Left renal pelvis (tissue), 4 donors: Measurements from ENCODE around the gene AP4E1. TPM values are rescaled to one million over a fixed set of nuclear protein-coding genes. Genes with fewer than 3 reads are reported as not detected.
"Not testable (repeated sequence)": the region's sequence is repeated elsewhere in the genome, so short reads cannot be mapped to it uniquely, and the experiment has no call there.

Experiments
- DNase-seq, 4 donors: peaks; one replicate each; pipeline ENCODE4 v3.0.0-alpha.2; 2013; ENCODE audit warnings: low read depth in 4 of 4, low spot score in 3 of 4
- polyA plus RNA-seq, 4 donors: library from polyadenylated mRNA; unstranded; fragments of 120-200 nt; gene quantifications; one replicate each; pipeline ENCODE4 v1.2.1, GENCODE V29; 2013; ENCODE audit not compliant: insufficient read length in 4 of 4

AP4E1 gene
- polyA plus RNA-seq, 4 donors = 7.5 to 10.1 (median 8.8) TPM

DNA sequence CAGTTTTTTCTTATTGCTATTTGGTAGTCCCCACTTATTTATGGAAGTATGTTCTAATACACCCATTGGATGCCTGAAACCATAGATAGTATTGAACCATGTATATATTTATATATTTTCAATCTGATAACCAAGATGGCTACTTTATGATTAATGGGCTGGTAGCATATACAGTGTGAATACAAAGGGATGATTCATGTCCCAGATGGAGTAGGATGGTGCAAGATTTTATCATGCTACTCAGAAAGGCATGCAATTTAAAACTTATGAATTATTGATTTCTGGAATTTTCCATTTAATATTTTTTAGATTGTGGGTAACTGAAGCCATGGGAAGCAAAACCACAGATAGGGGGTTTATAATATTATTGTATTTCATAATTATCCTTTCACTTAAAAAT lies 35.2 kb downstream of the AP4E1 start:
- DNase-seq = no peak

DNA sequence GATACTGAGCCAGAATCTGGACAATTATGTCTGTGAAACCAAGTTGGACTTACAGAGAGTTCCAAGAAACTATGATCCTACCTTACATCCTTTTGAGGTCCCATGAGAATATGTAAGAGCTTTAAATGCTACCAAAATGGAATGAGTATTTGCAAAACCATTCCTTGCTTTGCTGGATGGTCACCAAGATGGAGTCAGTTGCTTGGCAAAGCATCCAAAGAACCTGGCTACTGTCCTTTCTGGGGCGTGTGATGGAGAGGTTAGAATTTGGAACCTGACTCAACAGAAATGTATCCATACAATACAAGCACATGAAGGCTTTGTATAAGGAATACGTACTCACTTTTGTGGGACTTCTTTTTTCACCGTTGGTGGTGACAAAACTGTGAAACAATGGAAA lies 36.2 kb downstream of the AP4E1 start:
- no peak for DNase-seq

DNA sequence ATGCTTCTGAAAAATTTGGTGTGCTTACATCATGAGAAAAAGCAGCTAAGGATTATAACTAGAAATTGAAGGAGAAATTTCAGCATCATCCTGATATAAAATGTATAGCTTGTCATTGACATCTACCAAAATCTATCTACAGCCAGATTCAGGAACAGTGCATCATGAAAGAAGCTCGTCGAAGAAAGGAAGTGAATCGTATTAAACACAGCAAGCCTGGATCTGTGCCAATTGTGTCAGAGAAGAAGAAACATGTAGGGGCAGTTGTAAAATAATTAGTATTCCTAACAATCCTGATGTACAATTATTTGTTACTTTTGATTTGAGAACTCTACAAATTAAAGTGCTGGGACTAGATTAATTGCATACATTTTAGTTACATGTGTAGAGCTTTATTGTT lies 37.2 kb downstream of the AP4E1 start:
- no peak for DNase-seq

DNA sequence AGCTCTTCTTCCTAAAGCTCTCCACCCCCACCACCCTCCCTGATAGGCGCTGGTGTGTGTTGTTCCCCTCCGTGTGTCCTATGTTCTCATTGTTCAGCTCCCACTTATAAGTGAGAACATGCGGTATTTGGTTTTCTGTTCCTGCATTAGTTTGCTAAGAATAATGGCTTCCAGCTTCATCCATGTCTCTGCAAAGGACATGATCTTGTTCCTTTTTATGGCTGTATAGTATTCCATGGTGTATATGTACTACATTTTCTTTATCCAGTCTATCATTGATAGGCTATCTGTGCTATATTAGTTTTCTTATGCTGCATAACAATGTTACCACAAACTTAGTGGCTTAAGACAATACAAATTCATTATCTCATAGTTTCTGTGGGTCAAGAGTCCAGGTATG lies 42.3 kb downstream of the AP4E1 start:
- not testable (repeated sequence) for DNase-seq

DNA sequence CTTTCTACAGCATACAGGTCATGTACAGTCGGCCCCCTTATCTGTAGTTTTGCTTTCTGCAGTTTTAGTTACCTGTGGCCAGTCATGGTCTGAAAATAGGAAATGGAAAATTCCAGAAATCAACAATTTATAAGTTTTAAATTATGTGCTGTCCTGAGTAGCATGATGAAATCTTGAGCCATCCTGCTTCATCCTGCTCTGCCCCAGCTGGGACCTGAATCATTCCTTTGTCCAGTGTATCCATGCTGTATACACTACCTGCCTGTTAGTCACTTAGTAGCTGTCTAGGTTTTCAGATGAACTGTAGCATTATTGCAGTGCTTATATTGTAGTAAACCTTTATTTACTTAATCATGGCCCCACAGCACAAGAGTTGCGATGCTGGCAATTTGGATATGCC lies 44.8 kb downstream of the AP4E1 start:
- DNase-seq = no peak

DNA sequence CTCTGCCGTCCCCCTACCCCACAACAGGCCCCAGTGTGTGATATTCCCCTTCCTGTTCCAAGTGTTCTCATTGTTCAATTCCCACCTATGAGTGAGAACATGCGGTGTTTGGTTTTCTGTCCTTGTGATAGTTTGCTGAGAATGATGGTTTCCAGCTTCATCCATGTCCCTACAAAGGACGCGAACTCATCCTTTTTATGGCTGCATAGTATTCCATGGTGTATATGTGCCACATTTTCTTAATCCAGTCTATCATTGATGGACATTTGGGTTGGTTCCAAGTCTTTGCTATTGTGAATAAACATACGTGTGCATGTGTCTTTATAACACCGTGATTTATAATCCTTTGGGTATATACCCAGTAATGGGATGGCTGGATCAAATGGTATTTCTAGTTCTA lies 46.4 kb downstream of the AP4E1 start:
- not testable (repeated sequence) for DNase-seq

DNA sequence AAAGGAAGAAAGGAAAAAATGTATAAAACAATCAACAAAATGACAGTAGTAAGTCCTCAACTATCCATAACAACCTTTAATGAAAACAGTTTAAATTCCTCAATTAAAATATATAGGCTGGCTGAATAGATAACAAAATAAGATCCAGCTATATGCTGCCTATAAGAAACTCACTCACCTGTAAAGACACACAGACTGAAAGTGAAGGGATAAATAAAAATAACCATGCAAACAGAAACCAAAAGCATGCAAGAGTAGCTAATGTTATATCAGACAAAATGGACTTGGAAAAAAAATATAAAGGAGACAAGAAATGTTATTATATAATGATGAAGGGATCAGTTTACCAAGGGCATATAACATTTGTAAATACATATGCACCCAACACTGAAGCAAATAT lies 51.2 kb downstream of the AP4E1 start:
- no peak for DNase-seq

DNA sequence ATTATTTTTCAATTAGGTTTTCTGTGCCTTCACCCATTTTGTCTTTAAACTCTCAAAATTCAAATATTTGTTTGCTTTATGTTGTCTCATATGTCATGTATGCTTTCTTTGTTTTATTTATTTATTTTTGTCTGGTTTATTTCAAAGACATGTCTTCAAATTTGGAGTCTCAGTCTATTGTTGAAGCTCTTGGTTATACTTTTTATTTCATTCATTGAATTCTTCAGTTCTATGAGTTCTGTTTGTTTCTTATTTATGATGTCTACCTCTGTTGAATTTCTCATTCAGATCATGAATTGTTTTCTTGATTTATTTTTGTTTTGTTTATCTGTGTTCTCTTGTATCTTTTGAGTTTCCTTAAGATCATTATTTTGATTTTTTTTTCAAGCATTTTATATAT lies 55.6 kb downstream of the AP4E1 start:
- no peak for DNase-seq

DNA sequence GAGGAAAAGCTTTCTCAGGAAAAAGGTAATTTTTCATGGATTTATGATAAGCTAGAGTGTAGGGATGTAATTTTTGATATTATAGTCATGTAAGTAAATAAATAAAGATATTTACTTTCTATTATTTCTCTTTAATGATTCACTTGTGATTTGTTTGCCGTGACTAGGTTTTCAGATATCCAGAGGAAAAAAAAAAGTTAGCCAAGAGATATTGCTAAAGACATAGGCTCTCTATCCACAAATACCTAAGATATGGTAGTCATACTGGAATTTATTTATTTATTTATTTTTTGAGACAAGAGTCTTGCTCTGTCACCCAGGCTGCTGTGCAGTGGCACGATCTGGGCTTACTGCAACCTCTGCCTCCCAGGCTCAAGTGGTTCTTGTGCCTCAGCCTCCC lies 59.9 kb downstream of the AP4E1 start:
- no peak for DNase-seq

DNA sequence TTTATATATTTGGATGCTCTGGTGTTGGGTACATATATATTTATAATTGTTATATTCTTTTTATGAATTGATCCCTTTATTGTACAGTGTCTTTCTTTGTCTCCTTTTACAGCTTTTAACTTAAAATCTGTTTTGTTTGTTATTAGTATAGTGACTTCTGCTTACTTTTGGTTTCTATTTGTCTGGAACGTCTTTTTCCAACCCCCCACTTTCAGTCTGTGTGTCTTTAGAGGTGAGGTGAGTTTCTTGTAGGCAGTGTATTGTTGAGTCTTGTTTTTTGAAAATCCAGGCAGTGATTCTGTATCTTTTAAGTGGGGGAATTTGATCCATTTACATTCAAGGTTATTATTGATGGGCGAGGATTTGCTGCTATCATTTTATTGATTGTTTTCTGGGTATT lies 62.0 kb downstream of the AP4E1 start:
- no peak for DNase-seq

DNA sequence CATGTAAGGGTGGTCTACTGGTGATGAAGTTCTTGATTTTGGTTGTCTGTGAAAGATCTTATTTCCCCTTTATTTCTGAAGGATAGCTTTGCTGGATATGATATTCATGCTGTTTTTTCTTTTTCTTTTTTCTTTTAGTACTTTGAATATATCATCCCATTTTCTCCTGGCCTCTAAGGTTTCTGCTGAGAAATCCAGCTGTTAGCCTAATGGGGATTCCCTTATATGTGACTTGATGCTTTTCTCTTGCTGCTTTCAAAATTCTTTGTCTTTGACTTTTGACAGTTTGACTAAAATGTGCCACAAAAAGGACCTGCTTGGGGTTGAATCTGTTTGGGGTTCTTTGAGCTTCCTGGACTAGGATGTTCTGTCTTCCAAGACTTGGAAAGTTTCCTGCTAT lies 62.6 kb downstream of the AP4E1 start:
- DNase-seq = no peak

DNA sequence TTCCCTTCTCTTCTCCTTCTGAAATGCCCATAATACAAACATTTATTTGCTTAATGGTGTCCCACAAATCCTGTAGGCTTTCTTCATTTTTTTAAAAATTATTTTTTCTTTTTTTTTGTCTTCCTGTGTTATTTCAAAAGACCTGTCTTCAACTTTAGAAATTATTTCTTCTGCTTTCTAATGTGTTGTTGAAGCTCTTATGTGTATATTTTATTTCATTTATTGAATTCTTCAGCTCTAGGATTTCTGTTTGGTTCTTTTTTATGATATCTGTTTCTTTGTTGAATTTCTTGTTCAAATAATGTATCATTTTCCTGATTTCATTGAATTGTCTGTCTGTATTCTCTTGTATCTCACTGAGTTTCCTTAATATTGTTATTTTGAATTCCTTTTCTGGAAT lies 63.1 kb downstream of the AP4E1 start:
- DNase-seq = no peak

DNA sequence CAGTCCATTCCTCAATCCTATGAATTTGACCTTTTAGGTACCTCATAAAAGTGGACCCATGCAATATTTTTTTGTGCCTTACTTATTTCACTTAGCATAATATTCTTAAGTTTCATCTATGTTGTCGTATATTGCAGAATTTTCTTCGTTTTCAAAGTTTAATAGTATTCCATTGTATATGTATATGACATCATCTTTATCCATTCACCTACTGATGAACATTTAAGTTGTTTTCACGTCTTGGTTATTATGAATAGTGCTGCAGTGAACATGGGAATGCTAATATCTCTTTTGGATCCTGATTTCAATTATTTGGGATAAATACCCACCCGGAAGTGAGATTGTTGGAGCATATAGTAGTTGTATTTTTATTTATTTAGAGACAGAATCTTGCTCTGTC lies 65.1 kb downstream of the AP4E1 start:
- no peak for DNase-seq

DNA sequence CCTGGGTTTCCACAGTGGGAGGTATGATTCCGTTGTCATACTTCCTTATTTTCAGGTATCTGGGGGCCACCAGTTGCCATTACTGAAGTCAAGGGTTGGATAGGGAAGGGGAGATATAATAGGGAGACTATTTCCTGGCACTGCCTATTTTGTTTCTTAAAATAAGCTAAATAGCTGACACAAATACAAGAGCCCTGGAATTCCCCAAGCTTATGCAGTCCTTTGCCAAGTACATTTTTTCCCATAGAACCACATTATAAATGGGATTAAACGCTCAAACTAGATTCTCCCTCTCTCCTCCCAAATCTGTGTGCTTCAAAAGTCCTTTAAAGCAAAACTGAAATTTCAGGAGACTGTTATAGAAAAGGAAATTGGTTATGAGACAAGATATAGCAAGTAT lies 68.7 kb downstream of the AP4E1 start:
- no peak for DNase-seq

DNA sequence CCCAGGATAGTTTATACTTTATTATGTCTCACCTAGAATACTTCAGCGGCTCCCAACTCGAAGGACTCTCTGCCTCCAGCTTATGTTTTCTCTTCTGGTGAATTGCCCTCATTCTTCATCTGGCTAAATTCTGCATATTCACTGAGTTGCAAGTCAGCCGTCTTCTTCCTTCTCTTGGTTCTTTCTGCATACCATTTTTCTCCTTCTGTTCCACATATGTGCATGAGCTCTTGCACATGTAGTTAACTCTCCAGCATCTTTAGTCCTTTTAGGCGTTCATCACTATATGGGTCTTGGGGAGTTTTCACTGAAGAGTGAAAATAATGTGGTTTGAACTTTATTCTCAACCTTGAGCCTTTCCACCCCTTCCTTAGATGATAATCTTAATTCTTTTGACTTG lies 70.1 kb downstream of the AP4E1 start:
- DNase-seq = no peak

DNA sequence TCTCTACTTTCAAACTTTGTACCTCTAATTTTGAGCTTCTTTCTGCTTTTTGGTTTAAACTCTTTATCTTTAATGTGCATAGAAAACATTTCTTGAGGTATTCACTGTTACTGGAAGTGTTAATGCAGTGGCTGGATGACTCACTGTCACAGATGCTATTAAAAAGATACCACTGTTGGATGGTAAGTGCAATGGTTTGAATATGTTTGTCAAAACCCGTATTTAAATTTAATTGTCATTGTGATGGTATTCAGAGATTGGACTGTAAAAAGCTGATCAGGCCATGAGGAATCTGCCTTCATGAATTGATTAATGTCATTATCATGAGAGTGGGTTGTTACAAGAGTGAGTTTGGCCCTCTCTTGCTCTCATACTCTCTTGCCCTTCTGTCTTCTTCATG lies 70.6 kb downstream of the AP4E1 start:
- no peak for DNase-seq

DNA sequence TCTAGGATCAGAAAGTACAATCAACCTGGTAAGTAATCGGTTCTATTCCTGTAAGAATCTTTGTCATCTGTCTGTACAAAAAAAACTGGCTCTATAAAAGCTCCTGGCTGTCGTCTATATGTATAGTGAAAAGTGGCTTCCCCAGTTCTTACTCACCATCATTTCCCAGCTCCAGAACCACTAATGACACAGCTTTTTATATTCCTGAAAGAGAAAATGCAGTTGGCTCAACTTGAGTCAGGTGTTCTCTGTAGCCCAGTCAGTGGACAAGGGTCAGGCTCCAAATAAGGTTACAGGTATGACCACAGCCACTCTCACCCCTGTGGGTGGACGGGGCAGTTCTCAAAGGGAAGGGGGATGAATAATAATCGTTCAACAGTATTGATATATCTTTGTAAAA lies 85.1 kb downstream of the AP4E1 start:
- no peak for DNase-seq

DNA sequence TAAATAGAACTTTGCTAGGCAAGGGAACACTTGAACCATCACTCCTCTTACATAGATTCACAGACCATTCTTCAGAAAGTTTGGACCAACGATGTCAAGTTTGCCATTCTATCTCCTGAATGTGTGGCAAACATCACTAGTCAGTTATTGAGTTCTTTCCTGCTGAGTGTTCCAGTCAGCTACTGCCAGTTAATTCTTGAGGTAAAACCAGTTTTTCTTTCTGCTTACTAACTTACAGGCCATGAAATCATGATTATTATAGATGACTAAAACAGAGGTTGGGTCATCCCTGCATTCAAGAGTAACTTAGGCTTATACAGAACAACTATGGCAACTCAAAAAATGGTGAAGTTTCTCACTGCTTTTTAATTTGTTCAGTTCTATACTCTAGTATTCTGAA lies 88.2 kb downstream of the AP4E1 start:
- DNase-seq = no peak

DNA sequence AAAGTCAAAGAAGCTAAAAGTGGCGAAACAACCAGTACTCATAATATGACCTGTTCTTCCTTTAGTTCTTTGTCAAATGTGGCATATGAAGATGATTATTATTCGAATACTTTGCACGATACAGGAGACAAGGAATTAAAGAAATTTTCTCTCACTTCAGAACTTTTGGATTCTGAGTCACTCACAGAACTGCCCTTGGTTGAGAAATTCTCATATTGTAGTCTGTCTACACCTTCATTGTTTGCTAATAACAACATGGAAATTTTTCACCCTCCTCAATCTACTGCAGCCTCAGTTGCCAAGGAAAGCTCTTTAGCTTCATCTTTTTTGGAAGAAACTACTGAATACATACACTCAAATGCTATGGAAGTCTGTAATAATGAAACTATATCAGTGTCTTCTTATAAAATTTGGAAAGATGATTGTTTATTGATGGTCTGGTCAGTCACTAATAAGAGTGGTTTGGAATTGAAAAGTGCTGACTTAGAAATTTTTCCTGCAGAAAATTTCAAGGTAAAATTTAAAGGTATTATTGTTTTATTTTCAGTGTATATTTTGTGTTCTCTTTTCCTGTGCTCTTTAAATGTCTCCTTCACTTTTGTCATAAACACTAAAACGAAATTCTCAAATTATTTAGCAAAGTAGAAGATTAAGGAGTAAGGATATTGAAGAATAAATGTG lies 89.0 kb downstream of the AP4E1 start:
- DNase-seq = no peak

DNA sequence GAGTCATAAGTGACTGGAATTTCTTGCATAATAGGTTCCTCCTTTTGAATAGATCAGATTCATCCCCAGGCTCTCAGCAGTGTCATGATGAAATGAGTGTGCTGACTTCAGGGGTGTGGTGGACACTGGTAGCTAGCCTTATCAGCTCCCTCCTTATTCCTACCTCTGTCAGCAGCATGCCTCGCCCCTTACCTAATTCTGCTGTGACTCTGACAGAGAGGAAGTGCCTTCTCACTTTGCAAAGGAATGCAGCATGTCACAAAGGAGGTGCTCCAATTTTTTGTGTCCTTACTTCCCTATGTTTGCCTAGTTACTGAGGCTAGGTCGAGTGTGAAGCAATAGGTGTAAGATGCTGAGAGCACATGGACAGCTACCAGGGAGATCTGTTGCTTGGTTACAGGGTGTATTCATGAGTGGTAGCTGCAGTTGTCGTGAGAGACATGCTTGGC lies 95.6 kb downstream of the AP4E1 start:
- no peak for DNase-seq

DNA sequence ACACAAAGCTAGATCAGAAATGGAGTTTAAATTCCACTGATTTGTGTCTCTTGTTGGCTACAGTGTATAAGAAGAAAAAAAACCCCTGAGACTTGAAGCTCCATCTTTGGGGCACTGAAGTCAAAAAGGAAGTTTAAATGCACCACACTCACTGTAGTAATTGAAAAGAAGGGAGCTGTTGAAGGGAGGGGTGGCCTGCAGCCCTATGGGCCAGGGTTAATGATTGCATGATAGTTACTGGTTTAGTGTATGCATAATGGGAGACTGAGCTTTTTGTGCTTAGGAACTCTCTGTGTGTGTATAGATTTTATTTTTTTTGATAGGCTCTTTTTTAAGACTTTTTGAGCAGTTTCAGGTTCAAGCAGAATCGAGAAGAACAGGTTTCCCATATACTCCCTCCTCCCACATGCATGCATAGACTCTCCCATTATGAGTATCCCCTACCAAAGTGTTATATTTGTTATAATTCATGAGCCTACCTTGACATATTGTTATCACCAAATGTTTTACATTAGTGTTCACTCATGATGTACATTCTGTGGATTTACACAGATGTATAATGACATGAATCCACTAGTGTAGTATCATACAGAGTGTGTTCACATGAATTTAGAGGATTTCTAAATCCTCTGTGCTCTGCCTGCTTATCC lies 98.0 kb downstream of the AP4E1 start:
- DNase-seq = no peak

DNA sequence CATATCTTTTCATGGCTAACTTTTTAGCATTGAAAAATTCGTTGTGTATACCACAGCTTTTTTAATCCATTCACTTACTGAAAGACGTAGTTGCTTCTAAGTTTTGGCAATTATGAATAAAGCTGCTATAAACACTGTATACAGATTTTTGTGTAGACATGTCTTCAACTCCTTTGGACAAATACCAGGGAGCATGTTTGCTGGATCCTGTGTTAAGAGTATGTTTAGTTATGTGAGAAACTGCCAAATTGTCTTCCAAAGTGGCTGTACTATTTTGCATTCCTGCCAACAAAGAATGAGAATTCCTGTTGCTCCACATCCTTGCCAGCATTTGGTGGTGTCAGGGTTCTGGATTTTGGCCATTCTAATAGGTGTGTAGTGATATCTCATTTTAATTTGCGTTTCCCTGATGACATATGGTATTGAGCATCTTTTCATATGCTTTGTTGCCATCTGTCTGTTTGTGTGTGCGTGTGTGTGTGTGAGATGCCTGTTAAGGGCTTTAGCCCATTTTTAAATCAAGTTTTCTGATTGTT lies 98.7 kb downstream of the AP4E1 start:
- no peak for DNase-seq
